ENCODE measurements around the gene UBE2F. TPM values are rescaled to one million over a fixed set of nuclear protein-coding genes. Genes with fewer than 3 reads are reported as not detected.
A peak's percentile ranks its signal among the peaks of the same experiment; 100 is the strongest.
"Not testable (repeated sequence)": the region's sequence is repeated elsewhere in the genome, so short reads cannot be mapped to it uniquely, and the experiment has no call there.

Gene UBE2F
- polyA plus RNA-seq, 1 donor: 44.7 TPM

GRCh38 chr2:237963490-237963991, 3.3 kb upstream of the UBE2F start:
- WGBS (ENCODE audit: insufficient coverage, low lambda C conversion rate): no CpG with 5 or more reads among the region's 7 CpGs
- not testable (repeated sequence) for DNase-seq; H3K27ac ChIP-seq (ENCODE audit: low read length); H3K4me3 ChIP-seq (ENCODE audit: low read length); H3K27me3 ChIP-seq (ENCODE audit: control insufficient read depth, insufficient read depth, low read length); H3K36me3 ChIP-seq (ENCODE audit: control insufficient read depth, insufficient read depth, low read length)
- Histone ChIP-seq H3K4me1 (ENCODE audit: control insufficient read depth, insufficient read depth, low read length) (peaks cover 20% of the 10 kb centered on the region), H3K9me3 (ENCODE audit: control insufficient read depth, low read depth, low read length) (peaks cover 13% of the 10 kb centered on the region)

- peaks cover 13% of the 10 kb centered on the region for H3K9me3 ChIP-seq (ENCODE audit: control insufficient read depth, low read depth, low read length)
- no peaks in the 10 kb centered on the region for H3K27me3 ChIP-seq (ENCODE audit: control insufficient read depth, insufficient read depth, low read length)
- no CpG with 5 or more reads among the region's 7 CpGs for WGBS (ENCODE audit: insufficient coverage, low lambda C conversion rate)
- no peaks in the 10 kb centered on the region for H3K36me3 ChIP-seq (ENCODE audit: control insufficient read depth, insufficient read depth, low read length)
- no peak for DNase-seq
- peaks cover 22% of the 10 kb centered on the region for H3K4me1 ChIP-seq (ENCODE audit: control insufficient read depth, insufficient read depth, low read length)
- no peak overlapping the region for H3K4me3 ChIP-seq (ENCODE audit: low read length)
- H3K27ac ChIP-seq (ENCODE audit: low read length): peak overlapping the region; percentile 83
Measured at GRCh38 chr2:237964194-237964577, 2.6 kb upstream of the UBE2F start.

DNA sequence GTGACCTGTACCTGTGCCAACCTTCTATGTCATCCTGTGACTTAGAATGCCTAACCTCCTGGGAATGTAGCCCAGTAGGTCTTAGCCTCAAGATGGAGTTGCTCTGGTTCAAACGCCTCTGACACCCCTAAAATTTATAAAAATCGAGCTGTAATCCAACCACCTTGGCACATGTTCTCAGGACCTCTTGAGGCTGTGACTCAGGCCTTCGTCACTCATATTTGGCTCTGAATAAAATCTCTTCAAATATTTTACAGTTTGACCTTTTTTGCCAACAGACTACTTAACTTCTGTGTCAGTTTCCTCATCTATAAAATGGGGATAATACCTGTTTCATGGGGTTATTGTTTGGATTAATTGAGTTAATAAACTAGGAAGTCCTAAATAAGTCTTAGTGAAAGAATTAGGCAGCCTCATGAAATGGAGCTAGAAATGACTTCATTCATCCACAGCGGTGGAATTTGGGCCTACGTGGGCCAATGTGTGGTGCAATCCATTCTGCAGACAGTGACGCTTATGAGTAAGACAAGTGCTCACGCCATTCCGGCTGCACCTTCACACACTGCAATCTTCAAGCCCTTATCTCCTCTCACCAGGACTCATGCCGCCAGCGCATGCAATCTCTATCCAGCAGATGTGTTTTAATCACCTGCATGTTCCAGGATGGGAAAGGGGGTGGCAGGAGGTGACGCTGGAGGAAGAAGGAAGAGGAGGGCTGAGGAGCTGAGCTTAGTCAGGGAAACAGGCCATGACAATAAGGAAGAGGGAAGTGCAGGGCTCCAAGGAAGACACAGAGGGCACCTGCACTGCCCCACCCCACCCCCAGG, 2.0 kb upstream of the UBE2F start:
- Histone ChIP-seq H3K4me3 (ENCODE audit: low read length) (no peak overlapping the region), H3K36me3 (ENCODE audit: control insufficient read depth, insufficient read depth, low read length) (no peaks in the 10 kb centered on the region), H3K27me3 (ENCODE audit: control insufficient read depth, insufficient read depth, low read length) (no peaks in the 10 kb centered on the region), H3K4me1 (ENCODE audit: control insufficient read depth, insufficient read depth, low read length) (peaks cover 27% of the 10 kb centered on the region), H3K9me3 (ENCODE audit: control insufficient read depth, low read depth, low read length) (peaks cover 13% of the 10 kb centered on the region), H3K27ac (ENCODE audit: low read length) (peak overlapping the region; percentile 83)
- WGBS (ENCODE audit: insufficient coverage, low lambda C conversion rate): 53% methylated on average over 2 of the region's 11 CpGs
- peak; percentile 94 to 97 for DNase-seq

- not testable (repeated sequence) for H3K27me3 ChIP-seq (ENCODE audit: control insufficient read depth, insufficient read depth, low read length); H3K36me3 ChIP-seq (ENCODE audit: control insufficient read depth, insufficient read depth, low read length); DNase-seq
- H3K9me3 ChIP-seq (ENCODE audit: control insufficient read depth, low read depth, low read length): peaks cover 13% of the 10 kb centered on the region
- peak overlapping the region; percentile 83 for H3K27ac ChIP-seq (ENCODE audit: low read length)
- H3K4me3 ChIP-seq (ENCODE audit: low read length): peak overlapping the region; percentile 72
- WGBS (ENCODE audit: insufficient coverage, low lambda C conversion rate): no CpG with 5 or more reads among the region's 13 CpGs
- peaks cover 27% of the 10 kb centered on the region for H3K4me1 ChIP-seq (ENCODE audit: control insufficient read depth, insufficient read depth, low read length)
Measured at GRCh38 chr2:237965844-237966243, 970 bp upstream of the UBE2F start.

- no CpG with 5 or more reads among the region's 15 CpGs for WGBS (ENCODE audit: insufficient coverage, low lambda C conversion rate)
- H3K36me3 ChIP-seq (ENCODE audit: control insufficient read depth, insufficient read depth, low read length): no peaks in the 10 kb centered on the region
- no peak for DNase-seq
Measured at GRCh38 chr2:237966250-237966564, 607 bp upstream of the UBE2F start.

GRCh38 chr2:237967463-237967951, 693 bp downstream of the UBE2F start:
- Histone ChIP-seq H3K4me3 (ENCODE audit: low read length) (peak overlapping the region; percentile 73), H3K27me3 (ENCODE audit: control insufficient read depth, insufficient read depth, low read length) (no peaks in the 10 kb centered on the region), H3K4me1 (ENCODE audit: control insufficient read depth, insufficient read depth, low read length) (peaks cover 27% of the 10 kb centered on the region), H3K36me3 (ENCODE audit: control insufficient read depth, insufficient read depth, low read length) (no peaks in the 10 kb centered on the region), H3K27ac (ENCODE audit: low read length) (peak overlapping the region; percentile 8), H3K9me3 (ENCODE audit: control insufficient read depth, low read depth, low read length) (peaks cover 3% of the 10 kb centered on the region)
- whole genome bisulfite sequencing (ENCODE audit: insufficient coverage, low lambda C conversion rate): no CpG with 5 or more reads among the region's 32 CpGs
- DNase-seq: peak in 1 of 2 donors; percentile 48

More at GRCh38 chr2:237966250-237966564, 607 bp upstream of the UBE2F start:
- Histone ChIP-seq H3K4me3 (ENCODE audit: low read length) (peak overlapping the region; percentile 72), H3K27me3 (ENCODE audit: control insufficient read depth, insufficient read depth, low read length) (no peaks in the 10 kb centered on the region), H3K4me1 (ENCODE audit: control insufficient read depth, insufficient read depth, low read length) (peaks cover 27% of the 10 kb centered on the region), H3K9me3 (ENCODE audit: control insufficient read depth, low read depth, low read length) (peaks cover 13% of the 10 kb centered on the region), H3K27ac (ENCODE audit: low read length) (peak overlapping the region; percentile 83)

DNA sequence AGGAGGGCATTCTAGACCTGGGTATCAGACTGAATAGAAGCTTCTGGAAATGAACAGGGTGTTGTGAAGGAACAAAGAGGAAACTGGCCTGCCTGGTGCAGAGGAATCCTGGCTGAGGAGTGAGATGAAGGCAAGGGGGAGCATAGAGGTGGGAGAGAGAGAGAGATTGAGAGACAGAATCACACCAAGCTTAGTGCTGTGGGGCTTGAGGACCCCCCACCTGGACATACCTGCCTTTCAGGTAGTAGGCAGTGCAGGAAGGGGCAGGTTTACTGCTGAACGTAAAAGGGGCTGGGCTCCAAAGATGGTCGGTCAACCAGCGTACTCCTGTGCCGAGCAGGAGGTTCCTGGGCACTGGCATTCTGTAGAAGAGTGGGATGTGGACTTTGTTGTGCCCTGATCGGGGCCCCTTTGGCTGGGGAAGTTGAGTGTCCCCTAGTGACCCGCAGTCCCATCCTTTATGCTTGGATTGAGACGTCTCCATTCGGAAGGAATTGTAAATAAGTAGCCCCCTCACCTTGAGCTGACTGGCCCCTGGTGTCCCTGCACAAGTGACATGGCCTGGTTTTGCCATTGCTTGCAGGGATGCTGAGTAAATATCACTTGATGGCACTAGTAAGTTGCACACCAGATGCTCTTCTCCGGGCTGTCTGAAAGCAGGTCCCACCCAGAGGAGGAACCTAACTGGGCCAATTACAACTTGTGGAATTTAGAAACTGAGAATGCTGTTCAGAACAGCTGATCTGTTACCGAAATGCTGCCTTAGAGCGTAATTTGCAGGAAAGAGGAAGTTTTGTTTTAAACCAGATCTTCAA, 1.4 kb downstream of the UBE2F start:
- Histone ChIP-seq H3K4me3 (ENCODE audit: low read length) (peak overlapping the region; percentile 73), H3K9me3 (ENCODE audit: control insufficient read depth, low read depth, low read length) (no peaks in the 10 kb centered on the region), H3K27me3 (ENCODE audit: control insufficient read depth, insufficient read depth, low read length) (no peaks in the 10 kb centered on the region), H3K4me1 (ENCODE audit: control insufficient read depth, insufficient read depth, low read length) (peaks cover 27% of the 10 kb centered on the region), H3K36me3 (ENCODE audit: control insufficient read depth, insufficient read depth, low read length) (peaks cover 3% of the 10 kb centered on the region), H3K27ac (ENCODE audit: low read length) (peak overlapping the region; percentile 8)
- 43% methylated on average over 1 of the region's 11 CpGs for WGBS (ENCODE audit: insufficient coverage, low lambda C conversion rate)
- peak; percentile 40 to 64 for DNase-seq

DNA sequence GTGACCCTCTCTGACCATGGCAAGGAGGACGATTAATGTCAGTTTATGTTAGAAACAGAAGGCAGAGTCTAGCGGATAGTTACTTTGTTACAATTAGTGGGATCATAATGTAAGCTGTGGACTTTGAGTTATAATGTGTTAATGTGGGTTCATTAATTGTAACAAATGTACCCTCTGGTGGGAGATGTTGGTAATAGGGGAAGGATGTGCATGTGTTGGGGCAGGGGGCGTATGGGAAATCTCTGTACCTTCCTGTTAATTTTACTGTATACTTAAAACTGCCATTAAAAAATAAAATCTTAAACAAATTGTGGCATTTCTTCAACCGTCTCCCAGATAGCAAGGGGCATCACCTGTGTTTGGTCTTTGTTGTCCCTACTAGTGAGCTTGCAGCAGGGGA, 4.8 kb downstream of the UBE2F start:
- WGBS (ENCODE audit: insufficient coverage, low lambda C conversion rate): no CpG with 5 or more reads among the region's 4 CpGs
- Histone ChIP-seq H3K4me1 (ENCODE audit: control insufficient read depth, insufficient read depth, low read length) (peaks cover 14% of the 10 kb centered on the region), H3K27me3 (ENCODE audit: control insufficient read depth, insufficient read depth, low read length) (no peaks in the 10 kb centered on the region), H3K27ac (ENCODE audit: low read length) (no peak overlapping the region), H3K9me3 (ENCODE audit: control insufficient read depth, low read depth, low read length) (no peaks in the 10 kb centered on the region), H3K36me3 (ENCODE audit: control insufficient read depth, insufficient read depth, low read length) (peaks cover 24% of the 10 kb centered on the region), H3K4me3 (ENCODE audit: low read length) (no peak overlapping the region)
- no peak for DNase-seq

- no peak overlapping the region for H3K27ac ChIP-seq (ENCODE audit: low read length)
- no peak for DNase-seq
- no peak overlapping the region for H3K4me3 ChIP-seq (ENCODE audit: low read length)
- no peaks in the 10 kb centered on the region for H3K9me3 ChIP-seq (ENCODE audit: control insufficient read depth, low read depth, low read length)
- no peaks in the 10 kb centered on the region for H3K27me3 ChIP-seq (ENCODE audit: control insufficient read depth, insufficient read depth, low read length)
- peaks cover 29% of the 10 kb centered on the region for H3K36me3 ChIP-seq (ENCODE audit: control insufficient read depth, insufficient read depth, low read length)
- no CpG with 5 or more reads among the region's 3 CpGs for WGBS (ENCODE audit: insufficient coverage, low lambda C conversion rate)
- H3K4me1 ChIP-seq (ENCODE audit: control insufficient read depth, insufficient read depth, low read length): peaks cover 14% of the 10 kb centered on the region
Measured at GRCh38 chr2:237972211-237972610, 5.4 kb downstream of the UBE2F start.

- Histone ChIP-seq H3K9me3 (ENCODE audit: control insufficient read depth, low read depth, low read length) (no peaks in the 10 kb centered on the region), H3K27ac (ENCODE audit: low read length) (no peak overlapping the region), H3K36me3 (ENCODE audit: control insufficient read depth, insufficient read depth, low read length) (peaks cover 33% of the 10 kb centered on the region), H3K27me3 (ENCODE audit: control insufficient read depth, insufficient read depth, low read length) (no peaks in the 10 kb centered on the region), H3K4me3 (ENCODE audit: low read length) (no peak overlapping the region), H3K4me1 (ENCODE audit: control insufficient read depth, insufficient read depth, low read length) (peaks cover 12% of the 10 kb centered on the region)
- no peak for DNase-seq
- 100% methylated on average over 1 of the region's 10 CpGs for WGBS (ENCODE audit: insufficient coverage, low lambda C conversion rate)
Measured at GRCh38 chr2:237972936-237973335, 6.1 kb downstream of the UBE2F start.
